IPS DF 6.9 (cell line): Measurements from ENCODE around the gene ANKRD40.

ENCODE experiments used
- DNase-seq: peaks from one replicate; pipeline ENCODE4 v3.0.0-alpha.2; 2013; ENCODE audit warnings: low read depth, low spot score
- H3K27ac ChIP-seq: one replicate; pipeline ENCODE4 v1.5.1; 2013; ENCODE audit warnings: low read length, control low read depth
- H3K27me3 ChIP-seq: 2 replicates; pipeline ENCODE4 v1.6.1; 2013; ENCODE audit warnings: mild to moderate bottlenecking, low read length; ENCODE audit not compliant: control insufficient read depth, insufficient read depth
- H3K36me3 ChIP-seq: 2 replicates; pipeline ENCODE4 v1.6.1; 2013; ENCODE audit warnings: low read length; ENCODE audit not compliant: control insufficient read depth, insufficient read depth
- H3K4me1 ChIP-seq: 2 replicates; pipeline ENCODE4 v1.6.1; 2013; ENCODE audit warnings: low read length; ENCODE audit not compliant: control insufficient read depth, insufficient read depth
- H3K4me3 ChIP-seq: 2 replicates; pipeline ENCODE4 v1.5.1; 2013; ENCODE audit warnings: mild to moderate bottlenecking, low read length
- H3K9me3 ChIP-seq: 2 replicates; pipeline ENCODE4 v1.6.1; 2013; ENCODE audit warnings: low read length, inconsistent platforms; ENCODE audit not compliant: control insufficient read depth, insufficient read depth
- WGBS: extraction: QIAGEN DNeasy Blood & Tissue Kit; methylation state at CpG from one replicate; pipeline ENCODE4 v1.1.7; 2013; ENCODE audit warnings: mixed read lengths, missing lambda C conversion rate; ENCODE audit not compliant: insufficient read length, insufficient coverage; 5-methylcytosine and 5-hydroxymethylcytosine counted together

ANKRD40 gene

DNA sequence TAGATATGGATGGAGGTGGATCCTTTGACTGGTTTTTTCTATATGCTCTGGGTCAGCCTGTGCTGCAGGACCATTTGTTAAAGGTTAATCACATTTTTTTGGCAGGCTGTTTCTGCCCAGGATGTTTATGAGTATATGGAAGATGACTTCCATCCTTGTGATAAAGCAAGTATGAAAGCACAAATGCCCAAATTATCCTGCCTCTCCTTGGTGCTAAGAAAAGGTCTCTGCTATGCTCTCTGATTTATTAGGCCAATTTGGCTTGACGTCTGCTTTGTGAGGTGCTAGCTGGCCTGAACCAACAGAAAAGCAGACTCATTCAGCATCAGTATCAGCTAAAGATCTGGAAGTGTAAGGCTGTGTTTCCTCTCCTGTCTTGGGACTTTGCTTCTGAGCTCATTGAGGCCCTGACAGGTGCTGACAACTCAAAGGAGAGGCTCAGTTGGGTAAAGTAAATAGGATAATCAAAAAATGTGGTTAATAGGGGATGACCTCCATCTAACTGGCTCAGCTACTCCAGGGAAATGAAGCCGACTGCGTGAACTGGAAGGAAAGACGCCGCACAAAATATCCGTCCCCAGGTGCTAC, 15.2 kb downstream of the ANKRD40 start:
- Histone ChIP-seq H3K4me1 (peaks cover 2% of the 10 kb centered on the region), H3K27me3 (no peaks in the 10 kb centered on the region), H3K36me3 (peaks cover 15% of the 10 kb centered on the region; the same call in 1 of the 2 replicates), H3K4me3 (no peak overlapping the region), H3K9me3 (no peaks in the 10 kb centered on the region), H3K27ac (no peak overlapping the region)
- DNase-seq, result no peak
- WGBS, result no CpG with 5 or more reads among the region's 6 CpGs

DNA sequence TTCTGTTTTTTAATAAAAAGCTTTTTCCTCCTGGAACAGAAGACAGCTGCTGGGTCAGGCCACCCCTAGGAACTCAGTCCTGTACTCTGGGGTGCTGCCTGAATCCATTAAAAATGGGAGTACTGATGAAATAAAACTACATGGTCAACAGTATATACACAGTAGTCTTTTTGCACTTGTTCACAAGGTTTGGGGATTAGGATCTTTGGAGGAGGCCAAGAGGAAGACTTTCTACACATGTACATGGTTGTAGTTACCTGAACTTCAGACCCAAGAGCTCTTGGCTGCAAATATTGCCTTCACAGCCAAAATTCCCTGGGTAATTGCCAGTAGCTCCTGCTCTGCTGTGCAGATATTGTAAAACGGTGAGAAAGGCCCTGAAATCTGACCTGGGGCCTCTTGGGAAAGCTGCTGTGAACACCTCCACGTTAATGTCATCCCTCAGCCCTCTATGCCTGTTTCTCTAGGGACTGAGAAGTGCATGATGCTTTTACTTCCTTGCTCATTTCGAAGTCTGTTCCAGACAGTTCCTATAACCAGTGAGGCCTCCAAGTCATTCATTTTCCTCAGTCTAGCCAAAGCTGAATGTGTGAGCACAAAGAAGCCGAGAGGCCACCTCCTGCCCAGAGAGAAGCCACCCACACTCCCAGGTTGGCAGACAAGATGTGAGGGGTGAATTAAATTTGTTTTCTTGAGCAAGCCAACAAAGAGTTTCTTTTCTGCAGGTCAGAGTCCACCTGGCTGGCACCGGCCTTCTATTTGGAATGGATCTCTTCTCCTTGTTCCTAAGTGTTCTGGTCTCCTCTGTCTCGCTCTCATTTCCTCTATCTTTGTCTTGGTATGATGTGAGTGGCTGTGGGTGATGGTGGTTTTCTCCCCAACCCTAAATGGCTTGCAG, 15.9 kb downstream of the ANKRD40 start:
- peaks cover 2% of the 10 kb centered on the region for H3K4me1 ChIP-seq

GRCh38 chr17:50690887-50691549, 16.7 kb downstream of the ANKRD40 start:
- Histone ChIP-seq H3K36me3 (peaks cover 5% of the 10 kb centered on the region; the same call in 1 of the 2 replicates), H3K27ac (no peak overlapping the region), H3K27me3 (no peaks in the 10 kb centered on the region), H3K4me1 (peaks cover 4% of the 10 kb centered on the region), H3K4me3 (no peak overlapping the region), H3K9me3 (no peaks in the 10 kb centered on the region)
- DNase-seq, result no peak
- WGBS, result no CpG with 5 or more reads among the region's 9 CpGs

More for the DNA sequence above, 15.9 kb downstream of the ANKRD40 start:
- Histone ChIP-seq H3K9me3 (no peaks in the 10 kb centered on the region), H3K4me3 (no peak overlapping the region), H3K27ac (no peak overlapping the region), H3K27me3 (no peaks in the 10 kb centered on the region), H3K36me3 (peaks cover 9% of the 10 kb centered on the region; the same call in 1 of the 2 replicates)
- whole genome bisulfite sequencing, result no CpG with 5 or more reads among the region's 6 CpGs
- no peak for DNase-seq

DNA sequence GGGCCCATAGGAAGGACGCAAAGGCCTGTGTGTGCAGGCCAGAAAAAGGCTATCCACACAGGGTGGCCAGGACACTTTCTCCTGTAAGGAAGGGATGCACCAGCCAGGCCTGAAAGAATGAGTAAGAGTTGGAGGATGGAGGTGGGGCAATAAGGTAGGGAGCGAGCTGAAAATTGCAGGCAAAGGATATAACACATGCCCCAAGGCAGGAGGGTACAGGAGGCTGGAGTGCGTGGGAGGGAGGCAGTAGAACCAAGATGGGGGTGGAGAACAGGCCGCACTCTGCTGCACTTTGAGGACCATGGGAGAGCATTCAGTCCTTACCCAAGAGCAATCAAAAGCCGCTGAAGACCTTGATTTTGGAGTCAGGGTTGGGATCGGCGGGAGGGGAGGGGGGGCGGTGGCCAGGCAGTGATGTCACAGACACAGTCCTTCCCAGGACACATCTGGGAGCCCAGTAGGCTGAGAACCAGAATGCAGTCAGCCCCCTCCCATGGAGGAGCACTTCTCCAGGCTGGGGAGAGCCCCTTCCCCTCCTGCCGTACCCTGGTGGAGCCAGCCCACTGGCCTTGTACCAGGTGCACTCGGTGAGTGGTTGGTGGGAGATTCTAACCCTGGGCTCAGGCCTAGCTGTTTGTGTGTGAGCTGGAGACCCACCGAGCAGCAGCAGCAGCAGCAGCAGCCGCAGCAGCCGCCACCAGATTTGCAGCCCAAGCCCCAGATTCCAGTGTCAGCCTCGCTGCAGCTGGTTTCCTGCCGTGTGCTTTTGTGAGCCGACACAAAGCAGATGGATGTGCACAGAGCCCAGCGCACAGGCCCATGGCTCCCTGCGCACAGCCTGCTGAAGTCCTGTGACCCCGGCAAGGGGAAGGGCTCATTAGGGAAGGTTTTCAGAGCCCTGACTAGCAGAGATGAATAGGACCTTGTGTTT, 17.5 kb downstream of the ANKRD40 start:
- Histone ChIP-seq H3K36me3 (no peaks in the 10 kb centered on the region), H3K4me1 (peaks cover 4% of the 10 kb centered on the region), H3K4me3 (no peak overlapping the region), H3K9me3 (no peaks in the 10 kb centered on the region), H3K27me3 (no peaks in the 10 kb centered on the region), H3K27ac (no peak overlapping the region)
- DNase-seq, result no peak
- WGBS, result no CpG with 5 or more reads among the region's 19 CpGs

GRCh38 chr17:50689251-50689650, 18.5 kb downstream of the ANKRD40 start:
- no CpG with 5 or more reads among the region's 4 CpGs for WGBS
- no peaks in the 10 kb centered on the region for H3K36me3 ChIP-seq
- no peak for DNase-seq
- no peak overlapping the region for H3K4me3 ChIP-seq
- H3K9me3 ChIP-seq, result no peaks in the 10 kb centered on the region
- peaks cover 6% of the 10 kb centered on the region for H3K4me1 ChIP-seq
- no peak overlapping the region for H3K27ac ChIP-seq
- H3K27me3 ChIP-seq, result no peaks in the 10 kb centered on the region

GRCh38 chr17:50688245-50688644, 19.5 kb downstream of the ANKRD40 start:
- no peak overlapping the region for H3K27ac ChIP-seq
- no CpG with 5 or more reads among the region's 3 CpGs for WGBS
- no peak overlapping the region for H3K4me3 ChIP-seq
- DNase-seq, result no peak
- peaks cover 6% of the 10 kb centered on the region for H3K4me1 ChIP-seq
- H3K9me3 ChIP-seq, result no peaks in the 10 kb centered on the region
- H3K27me3 ChIP-seq, result no peaks in the 10 kb centered on the region
- H3K36me3 ChIP-seq, result no peaks in the 10 kb centered on the region

- peaks cover 6% of the 10 kb centered on the region for H3K4me1 ChIP-seq
- no peaks in the 10 kb centered on the region for H3K27me3 ChIP-seq
- WGBS, result no CpG with 5 or more reads among the region's 16 CpGs
- H3K9me3 ChIP-seq, result no peaks in the 10 kb centered on the region
- no peak for DNase-seq
- no peak overlapping the region for H3K27ac ChIP-seq
- no peaks in the 10 kb centered on the region for H3K36me3 ChIP-seq
- no peak overlapping the region for H3K4me3 ChIP-seq
These were observed 20.3 kb downstream of the ANKRD40 start for GRCh38 chr17:50687200-50688066.

DNA sequence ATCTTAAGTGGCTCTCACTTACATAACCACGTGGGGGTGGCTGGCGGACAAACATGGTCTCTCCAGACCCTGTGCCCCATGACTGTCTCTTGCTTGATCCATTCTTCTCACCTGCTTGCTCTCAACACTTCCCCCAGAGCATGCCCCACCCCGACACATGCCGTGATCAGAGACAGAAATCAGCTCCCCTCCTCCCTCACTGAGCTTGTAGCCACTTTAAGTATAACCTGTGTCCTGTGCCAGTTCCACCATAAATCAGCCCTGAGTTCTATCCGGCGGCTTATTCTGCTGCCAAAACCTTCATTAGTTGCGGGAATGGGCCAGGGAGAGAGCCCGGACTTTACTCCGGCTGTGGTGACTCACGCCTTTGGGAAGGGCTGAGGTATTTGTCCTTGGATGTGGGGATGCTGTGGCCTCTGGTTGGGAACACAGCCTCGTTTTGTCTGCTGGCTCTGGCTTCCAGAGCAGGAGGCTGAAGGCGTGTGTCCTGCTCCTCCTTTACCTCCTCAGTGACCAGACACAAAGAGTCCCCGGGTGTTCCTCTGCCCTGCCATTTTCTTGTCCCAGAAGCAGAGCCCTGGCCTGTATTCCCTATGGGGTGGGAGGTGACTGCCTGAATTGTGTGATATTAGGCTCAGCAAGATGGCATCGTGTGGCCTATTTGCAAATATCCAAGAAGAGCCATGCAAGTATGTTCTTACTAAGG, 21.1 kb downstream of the ANKRD40 start:
- WGBS, result no CpG with 5 or more reads among the region's 14 CpGs
- H3K27me3 ChIP-seq, result no peaks in the 10 kb centered on the region
- H3K4me3 ChIP-seq, result no peak overlapping the region
- H3K27ac ChIP-seq, result no peak overlapping the region
- H3K36me3 ChIP-seq, result no peaks in the 10 kb centered on the region
- H3K9me3 ChIP-seq, result no peaks in the 10 kb centered on the region
- peaks cover 6% of the 10 kb centered on the region for H3K4me1 ChIP-seq
- DNase-seq, result no peak
